Mononuclear cell (primary cell): ENCODE results near the gene CNOT1. TPM values are rescaled to one million over a fixed set of nuclear protein-coding genes. Genes with fewer than 3 reads are reported as not detected.
"Not testable (repeated sequence)": the region's sequence is repeated elsewhere in the genome, so short reads cannot be mapped to it uniquely, and the experiment has no call there.

Experiments
- H3K27me3 ChIP-seq: 2 replicates; pipeline ENCODE4 v1.6.0; 2011; ENCODE audit warnings: low read length, control low read depth; ENCODE audit not compliant: insufficient read depth
- H3K4me1 ChIP-seq: 2 replicates; pipeline ENCODE4 v1.5.1; 2011; ENCODE audit warnings: mild to moderate bottlenecking, low read length, control low read depth; ENCODE audit not compliant: insufficient read depth
- H3K4me3 ChIP-seq: 2 replicates; pipeline ENCODE4 v1.5.1; 2011; ENCODE audit warnings: mild to moderate bottlenecking, low read length, moderate library complexity
- H3K9me3 ChIP-seq: 2 replicates; pipeline ENCODE4 v1.5.1; 2011; ENCODE audit warnings: low read depth, mild to moderate bottlenecking, control low read depth, low read length
- total RNA-seq: library from RNA; depleted of rRNA; stranded (reverse); fragments of >200 nt; gene quantifications from one replicate; pipeline ENCODE4 v1.2.3, GENCODE V29; 2012

The CNOT1 gene
- total RNA-seq, 1 donor, result 98.3 TPM

GRCh38 chr16:58615280-58615679 lies 14.3 kb downstream of the CNOT1 start:
- Histone ChIP-seq H3K27me3 (no peaks in the 10 kb centered on the region), H3K4me1 (no peaks in the 10 kb centered on the region), H3K9me3 (no peaks in the 10 kb centered on the region)

GRCh38 chr16:58614860-58615259 lies 14.8 kb downstream of the CNOT1 start:
- Histone ChIP-seq H3K9me3 (no peaks in the 10 kb centered on the region), H3K4me1 (no peaks in the 10 kb centered on the region), H3K27me3 (no peaks in the 10 kb centered on the region), H3K4me3 (no peak overlapping the region)

More at GRCh38 chr16:58615280-58615679, 14.3 kb downstream of the CNOT1 start:
- H3K4me3 ChIP-seq, result no peak overlapping the region

GRCh38 chr16:58614212-58614611 lies 15.4 kb downstream of the CNOT1 start:
- H3K4me3 ChIP-seq, result no peak overlapping the region
- H3K9me3 ChIP-seq, result no peaks in the 10 kb centered on the region
- H3K4me1 ChIP-seq, result no peaks in the 10 kb centered on the region
- H3K27me3 ChIP-seq, result no peaks in the 10 kb centered on the region

GRCh38 chr16:58612965-58613364 lies 16.7 kb downstream of the CNOT1 start:
- not testable (repeated sequence) for H3K4me3 ChIP-seq, H3K27me3 ChIP-seq, H3K9me3 ChIP-seq, H3K4me1 ChIP-seq

GRCh38 chr16:58608601-58609136 lies 21.0 kb downstream of the CNOT1 start:
- H3K4me1 ChIP-seq, result no peaks in the 10 kb centered on the region
- H3K9me3 ChIP-seq, result no peaks in the 10 kb centered on the region

GRCh38 chr16:58605562-58605961 lies 24.1 kb downstream of the CNOT1 start:
- Histone ChIP-seq H3K27me3 (no peaks in the 10 kb centered on the region), H3K4me3 (no peak overlapping the region), H3K9me3 (no peaks in the 10 kb centered on the region), H3K4me1 (peaks cover 13% of the 10 kb centered on the region)

More at GRCh38 chr16:58608601-58609136, 21.0 kb downstream of the CNOT1 start:
- Histone ChIP-seq H3K4me3 (no peak overlapping the region), H3K27me3 (no peaks in the 10 kb centered on the region)

GRCh38 chr16:58591083-58591482 lies 38.5 kb downstream of the CNOT1 start:
- Histone ChIP-seq H3K27me3 (no peaks in the 10 kb centered on the region), H3K9me3 (no peaks in the 10 kb centered on the region), H3K4me1 (no peaks in the 10 kb centered on the region), H3K4me3 (no peak overlapping the region)

GRCh38 chr16:58589326-58589905 lies 40.2 kb downstream of the CNOT1 start:
- H3K4me1 ChIP-seq, result no peaks in the 10 kb centered on the region
- H3K9me3 ChIP-seq, result no peaks in the 10 kb centered on the region
- no peaks in the 10 kb centered on the region for H3K27me3 ChIP-seq
- H3K4me3 ChIP-seq, result no peak overlapping the region

GRCh38 chr16:58588406-58588805 lies 41.2 kb downstream of the CNOT1 start:
- Histone ChIP-seq H3K4me1 (no peaks in the 10 kb centered on the region), H3K9me3 (no peaks in the 10 kb centered on the region), H3K4me3 (no peak overlapping the region), H3K27me3 (no peaks in the 10 kb centered on the region)

- Histone ChIP-seq H3K4me1 (no peaks in the 10 kb centered on the region), H3K27me3 (no peaks in the 10 kb centered on the region), H3K9me3 (no peaks in the 10 kb centered on the region), H3K4me3 (no peak overlapping the region)
Measured at GRCh38 chr16:58586340-58587030, 43.1 kb downstream of the CNOT1 start.

- H3K27me3 ChIP-seq, result no peaks in the 10 kb centered on the region
- H3K4me3 ChIP-seq, result no peak overlapping the region
- no peaks in the 10 kb centered on the region for H3K4me1 ChIP-seq
- H3K9me3 ChIP-seq, result no peaks in the 10 kb centered on the region
Measured at GRCh38 chr16:58584831-58585505, 44.7 kb downstream of the CNOT1 start.

GRCh38 chr16:58582971-58583765 lies 46.5 kb downstream of the CNOT1 start:
- Histone ChIP-seq H3K9me3 (no peaks in the 10 kb centered on the region), H3K4me3 (no peak overlapping the region), H3K4me1 (no peaks in the 10 kb centered on the region), H3K27me3 (no peaks in the 10 kb centered on the region)

GRCh38 chr16:58582133-58582532 lies 47.5 kb downstream of the CNOT1 start:
- H3K9me3 ChIP-seq, result no peaks in the 10 kb centered on the region
- no peaks in the 10 kb centered on the region for H3K27me3 ChIP-seq
- no peaks in the 10 kb centered on the region for H3K4me1 ChIP-seq
- no peak overlapping the region for H3K4me3 ChIP-seq

- H3K27me3 ChIP-seq, result no peaks in the 10 kb centered on the region
- H3K9me3 ChIP-seq, result no peaks in the 10 kb centered on the region
- no peak overlapping the region for H3K4me3 ChIP-seq
- no peaks in the 10 kb centered on the region for H3K4me1 ChIP-seq
Measured at GRCh38 chr16:58579587-58579986, 50.0 kb downstream of the CNOT1 start.

- Histone ChIP-seq H3K9me3 (no peaks in the 10 kb centered on the region), H3K4me1 (no peaks in the 10 kb centered on the region), H3K27me3 (no peaks in the 10 kb centered on the region), H3K4me3 (no peak overlapping the region)
Measured at GRCh38 chr16:58578642-58579041, 51.0 kb downstream of the CNOT1 start.
